Gastroesophageal sphincter (tissue), 4 donors: ENCODE results near the gene LAMTOR5. TPM values are rescaled to one million over a fixed set of nuclear protein-coding genes. Genes with fewer than 3 reads are reported as not detected.
A peak's percentile ranks its signal among the peaks of the same experiment; 100 is the strongest.

Experiments
- ATAC-seq: fragments of 150-250 bp; one replicate; pipeline ENCODE4 v1.9.1; 2016; ENCODE audit warnings: mild to moderate bottlenecking, moderate library complexity
- H3K27ac ChIP-seq, 4 donors: fragments of 200-600 bp; sonication (generic) in 3 of 4; 1 replicate in 3 of 4; 2 replicates in 1 of 4; pipeline ENCODE4 v1.5.1; 2016 to 2019
- H3K27me3 ChIP-seq: fragments of 200-600 bp; sonication (generic); one replicate; pipeline ENCODE4 v1.5.1; 2019
- H3K36me3 ChIP-seq, 2 donors: fragments of 200-600 bp; sonication (generic); one replicate each; pipeline ENCODE4 v1.5.1; 2019; ENCODE audit warnings: control low read depth in 1 of 2
- H3K4me1 ChIP-seq, 3 donors: fragments of 200-600 bp; sonication (generic); 1 replicate in 2 of 3; 2 replicates in 1 of 3; pipeline ENCODE4 v1.5.1; 2016 to 2019; ENCODE audit warnings: control low read depth in 2 of 3
- H3K4me3 ChIP-seq, 2 donors: fragments of 200-600 bp; sonication (generic); one replicate each; pipeline ENCODE4 v1.5.1; 2019; ENCODE audit warnings: mild to moderate bottlenecking in 1 of 2, moderate library complexity in 1 of 2
- H3K9me3 ChIP-seq, 3 donors: fragments of 200-600 bp; sonication (generic); one replicate each; pipeline ENCODE4 v1.5.1; 2017 to 2019; ENCODE audit warnings: control low read depth in 2 of 3
- CTCF ChIP-seq, 4 experiments: fragments of 200-600 bp in 2 of 4; fragments of 450-650 bp in 2 of 4; sonication (generic) in 1 of 4; IDR thresholded peaks; one replicate each; pipeline ENCODE4 v1.5.1; 2017 to 2019; ENCODE audit warnings: antibody characterized with exemption in 4 of 4, mild to moderate bottlenecking in 2 of 4, moderate library complexity in 2 of 4
- EP300 ChIP-seq: sonication (generic); formaldehyde crosslinking; IDR thresholded peaks from one replicate; pipeline ENCODE4 v1.6.1; 2017; ENCODE audit warnings: antibody characterized with exemption, mild to moderate bottlenecking
- POLR2A ChIP-seq, 2 donors: fragments of 450-650 bp; IDR thresholded peaks; one replicate each; pipeline ENCODE4 v1.6.1; 2017; ENCODE audit warnings: antibody characterized with exemption in 2 of 2, mild to moderate bottlenecking in 2 of 2, moderate library complexity in 1 of 2
- POLR2AphosphoS5 ChIP-seq: sonication (generic); formaldehyde crosslinking; IDR thresholded peaks from one replicate; pipeline ENCODE4 v1.6.1; 2017; ENCODE audit warnings: antibody characterized with exemption
- WGBS, 2 donors: methylation state at CpG; one replicate each; pipeline ENCODE4 v1.1.5; 2018; ENCODE audit warnings: low coverage in 1 of 2; 5-methylcytosine and 5-hydroxymethylcytosine counted together
- total RNA-seq, 4 donors: library from RNA; depleted of rRNA; stranded (reverse); fragments of >200 nt; gene quantifications; one replicate each; pipeline ENCODE4 v1.1.0, GENCODE V29; 2016

LAMTOR5 gene
- total RNA-seq, 4 donors from 2014 or later, result 72.5 to 126 (median 101) TPM

- Histone ChIP-seq H3K4me1 (no peaks in the 10 kb centered on the region), H3K36me3 (no peaks in the 10 kb centered on the region), H3K9me3 (no peaks in the 10 kb centered on the region), H3K27me3 (peaks cover 21% of the 10 kb centered on the region), H3K4me3 (no peak overlapping the region), H3K27ac (no peak overlapping the region)
- no peak for ATAC-seq
- WGBS, 2 donors, result 32 to 63% methylated on average over 3 to 5 of the region's 7 CpGs
- TF ChIP-seq EP300 (no peak), POLR2AphosphoS5 (no peak), CTCF (IDR thresholded peaks at IDR 0.05) (no peak), POLR2A (IDR thresholded peaks at IDR 0.05) (no peak)
Observed at GRCh38 chr1:110436635-110437034, 29.1 kb upstream of the LAMTOR5 start.

- TF ChIP-seq POLR2A (IDR thresholded peaks at IDR 0.05), result no peak
- no peak for TF ChIP-seq POLR2AphosphoS5
- no peak for TF ChIP-seq CTCF (IDR thresholded peaks at IDR 0.05)
- no peak for TF ChIP-seq EP300
- Histone ChIP-seq H3K9me3 (no peaks in the 10 kb centered on the region), H3K4me1 (no peaks in the 10 kb centered on the region), H3K36me3 (no peaks in the 10 kb centered on the region), H3K4me3 (no peak overlapping the region), H3K27ac (no peak overlapping the region), H3K27me3 (peaks cover 38% of the 10 kb centered on the region)
- ATAC-seq, result no peak
- 59 to 92% methylated on average over 2 to 3 of the region's 3 CpGs for WGBS, 2 donors
Observed at GRCh38 chr1:110434946-110435345, 27.5 kb upstream of the LAMTOR5 start.

GRCh38 chr1:110433803-110434202 is 26.3 kb upstream of the LAMTOR5 start:
- no peaks in the 10 kb centered on the region for H3K36me3 ChIP-seq
- H3K4me3 ChIP-seq, result no peak overlapping the region
- no peaks in the 10 kb centered on the region for H3K9me3 ChIP-seq
- H3K4me1 ChIP-seq, result no peaks in the 10 kb centered on the region
- 44 to 50% methylated on average over 1 to 2 of the region's 3 CpGs for WGBS, 2 donors
- H3K27me3 ChIP-seq, result peaks cover 43% of the 10 kb centered on the region
- TF ChIP-seq POLR2AphosphoS5 (no peak), POLR2A (IDR thresholded peaks at IDR 0.05) (no peak), EP300 (no peak), CTCF (IDR thresholded peaks at IDR 0.05) (no peak)
- ATAC-seq, result peak; percentile 58
- no peak overlapping the region for H3K27ac ChIP-seq

- Histone ChIP-seq H3K36me3 (no peaks in the 10 kb centered on the region), H3K4me3 (no peak overlapping the region), H3K9me3 (no peaks in the 10 kb centered on the region), H3K27ac (no peak overlapping the region), H3K4me1 (no peaks in the 10 kb centered on the region), H3K27me3 (peaks cover 43% of the 10 kb centered on the region)
- WGBS, 2 donors, result 86% methylated on average over 1 of the region's 2 CpGs; no CpG with 5 or more reads in 1 of the 2 donors
- no peak for TF ChIP-seq EP300
- TF ChIP-seq POLR2A (IDR thresholded peaks at IDR 0.05), result no peak
- no peak for TF ChIP-seq CTCF (IDR thresholded peaks at IDR 0.05)
- no peak for TF ChIP-seq POLR2AphosphoS5
- ATAC-seq, result no peak
Observed at GRCh38 chr1:110433213-110433612, 25.7 kb upstream of the LAMTOR5 start.

GRCh38 chr1:110430901-110431300 is 23.4 kb upstream of the LAMTOR5 start:
- ATAC-seq, result no peak
- Histone ChIP-seq H3K27me3 (peaks cover 43% of the 10 kb centered on the region), H3K4me3 (no peak overlapping the region), H3K36me3 (no peaks in the 10 kb centered on the region), H3K4me1 (no peaks in the 10 kb centered on the region), H3K9me3 (no peaks in the 10 kb centered on the region), H3K27ac (no peak overlapping the region)
- no peak for TF ChIP-seq POLR2AphosphoS5
- 93% methylated on average over 2 of the region's 4 CpGs; no CpG with 5 or more reads in 1 of the 2 donors for WGBS, 2 donors
